KMS-11 (cell line): ENCODE results near the gene TMEM131.

Source experiments
- H2AFZ ChIP-seq: fragments of 200-600 bp; sonication (generic); 2 replicates; pipeline ENCODE4 v1.6.1; 2016; ENCODE audit warnings: antibody characterized with exemption, mixed run types, low read depth
- H3K27ac ChIP-seq: fragments of 200-600 bp; sonication (generic); 2 replicates; pipeline ENCODE4 v1.6.1; 2016; ENCODE audit warnings: mild to moderate bottlenecking, mixed run types
- H3K27me3 ChIP-seq: fragments of 200-600 bp; sonication (generic); 2 replicates; pipeline ENCODE4 v1.6.1; 2017; ENCODE audit warnings: mild to moderate bottlenecking, low read depth, mixed run types, moderate library complexity; ENCODE audit not compliant: insufficient read depth
- H3K36me3 ChIP-seq: fragments of 200-600 bp; sonication (generic); 2 replicates; pipeline ENCODE4 v1.6.1; 2017; ENCODE audit warnings: mild to moderate bottlenecking, mixed run types; ENCODE audit not compliant: insufficient read depth
- H3K4me1 ChIP-seq: fragments of 200-600 bp; sonication (generic); 2 replicates; pipeline ENCODE4 v1.6.1; 2016; ENCODE audit warnings: mild to moderate bottlenecking, low read depth, mixed run types; ENCODE audit not compliant: poor library complexity, severe bottlenecking
- H3K4me2 ChIP-seq: fragments of 200-600 bp; sonication (generic); 2 replicates; pipeline ENCODE4 v1.7.0; 2016; ENCODE audit warnings: mild to moderate bottlenecking, mixed run types
- H3K4me3 ChIP-seq: fragments of 200-600 bp; sonication (generic); IDR thresholded peaks from 2 replicates; pipeline ENCODE4 v1.6.1; 2017; ENCODE audit warnings: low read depth, low read length, mixed read lengths; ENCODE audit not compliant: insufficient read depth
- H3K79me2 ChIP-seq: fragments of 200-600 bp; sonication (generic); 2 replicates; pipeline ENCODE4 v1.6.1; 2016; ENCODE audit warnings: low read depth, mixed run types; ENCODE audit not compliant: insufficient read depth
- H3K9ac ChIP-seq: fragments of 200-600 bp; sonication (generic); 2 replicates; pipeline ENCODE4 v1.6.1; 2016; ENCODE audit warnings: mild to moderate bottlenecking, mixed run types
- H4K20me1 ChIP-seq: fragments of 200-600 bp; sonication (generic); 2 replicates; pipeline ENCODE4 v1.6.1; 2016; ENCODE audit warnings: mild to moderate bottlenecking, mixed run types; ENCODE audit not compliant: insufficient read depth
- TF ChIP-seq, protein P1 (sequence below): fragments of 200-600 bp; sonication (generic); conservative IDR thresholded peaks from 2 replicates; pipeline ENCODE4 v1.6.1; 2017; ENCODE audit warnings: low read depth, mild to moderate bottlenecking, antibody characterized with exemption, low read length, moderate library complexity, mixed read lengths

The TMEM131 gene

DNA sequence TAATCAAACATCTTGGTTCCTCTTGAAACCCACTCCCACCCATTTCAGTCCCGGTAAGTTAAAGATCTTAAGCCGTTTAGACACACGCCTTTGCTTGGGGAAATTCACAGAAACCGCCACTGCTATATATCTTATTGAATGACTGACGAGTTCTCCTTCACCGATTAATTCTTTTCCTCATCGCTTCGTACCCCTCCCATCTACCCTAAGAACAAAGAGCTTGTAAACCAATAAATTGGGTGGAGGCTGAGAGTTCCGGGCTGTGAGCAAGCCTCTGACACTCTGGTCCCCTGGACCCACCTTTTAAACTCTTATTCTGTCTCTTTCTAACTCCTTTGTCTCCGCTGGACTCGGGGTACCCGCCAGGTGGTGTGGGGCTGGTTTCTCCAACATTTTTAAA lies 30.6 kb downstream of the TMEM131 start:
- Histone ChIP-seq H2AFZ (no peak overlapping the region), H3K27ac (no peak overlapping the region), H3K4me1 (peaks cover 25% of the 10 kb centered on the region), H3K4me3 (no peak overlapping the region), H3K27me3 (no peaks in the 10 kb centered on the region), H3K36me3 (no peaks in the 10 kb centered on the region), H3K79me2 (peaks cover 48% of the 10 kb centered on the region; the same call in 1 of the 2 replicates), H3K9ac (no peak overlapping the region), H4K20me1 (no peaks in the 10 kb centered on the region; the same call in 1 of the 2 replicates), H3K4me2 (no peak overlapping the region)
- TF ChIP-seq, protein P1, sequence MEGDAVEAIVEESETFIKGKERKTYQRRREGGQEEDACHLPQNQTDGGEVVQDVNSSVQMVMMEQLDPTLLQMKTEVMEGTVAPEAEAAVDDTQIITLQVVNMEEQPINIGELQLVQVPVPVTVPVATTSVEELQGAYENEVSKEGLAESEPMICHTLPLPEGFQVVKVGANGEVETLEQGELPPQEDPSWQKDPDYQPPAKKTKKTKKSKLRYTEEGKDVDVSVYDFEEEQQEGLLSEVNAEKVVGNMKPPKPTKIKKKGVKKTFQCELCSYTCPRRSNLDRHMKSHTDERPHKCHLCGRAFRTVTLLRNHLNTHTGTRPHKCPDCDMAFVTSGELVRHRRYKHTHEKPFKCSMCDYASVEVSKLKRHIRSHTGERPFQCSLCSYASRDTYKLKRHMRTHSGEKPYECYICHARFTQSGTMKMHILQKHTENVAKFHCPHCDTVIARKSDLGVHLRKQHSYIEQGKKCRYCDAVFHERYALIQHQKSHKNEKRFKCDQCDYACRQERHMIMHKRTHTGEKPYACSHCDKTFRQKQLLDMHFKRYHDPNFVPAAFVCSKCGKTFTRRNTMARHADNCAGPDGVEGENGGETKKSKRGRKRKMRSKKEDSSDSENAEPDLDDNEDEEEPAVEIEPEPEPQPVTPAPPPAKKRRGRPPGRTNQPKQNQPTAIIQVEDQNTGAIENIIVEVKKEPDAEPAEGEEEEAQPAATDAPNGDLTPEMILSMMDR: no peak

DNA sequence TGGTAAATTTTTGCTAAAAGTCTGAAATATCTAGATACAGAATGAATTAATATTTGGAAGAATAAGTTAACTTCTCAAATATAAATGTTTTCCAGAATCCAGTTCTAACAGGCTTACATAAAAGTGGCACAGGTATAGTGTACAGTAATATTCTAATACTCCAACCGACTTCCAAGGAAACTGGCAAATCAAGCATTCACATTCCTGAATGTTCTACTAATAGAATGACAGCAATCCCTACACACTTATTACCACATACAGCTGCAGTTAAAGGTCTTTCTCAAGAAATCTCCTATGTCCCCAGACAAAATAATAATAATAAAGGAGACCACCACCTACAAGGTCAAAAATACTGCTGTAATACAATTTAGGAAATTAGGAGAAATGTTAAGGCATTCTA lies 31.9 kb downstream of the TMEM131 start:
- TF ChIP-seq, protein P1: no peak
- H3K4me2 ChIP-seq: no peak overlapping the region
- H3K9ac ChIP-seq: no peak overlapping the region
- H3K4me3 ChIP-seq: no peak overlapping the region
- no peak overlapping the region for H2AFZ ChIP-seq
- no peaks in the 10 kb centered on the region; the same call in 1 of the 2 replicates for H4K20me1 ChIP-seq
- peaks cover 38% of the 10 kb centered on the region; the same call in 1 of the 2 replicates for H3K79me2 ChIP-seq
- H3K36me3 ChIP-seq: no peaks in the 10 kb centered on the region
- H3K27me3 ChIP-seq: no peaks in the 10 kb centered on the region
- H3K27ac ChIP-seq: no peak overlapping the region
- peaks cover 21% of the 10 kb centered on the region for H3K4me1 ChIP-seq

DNA sequence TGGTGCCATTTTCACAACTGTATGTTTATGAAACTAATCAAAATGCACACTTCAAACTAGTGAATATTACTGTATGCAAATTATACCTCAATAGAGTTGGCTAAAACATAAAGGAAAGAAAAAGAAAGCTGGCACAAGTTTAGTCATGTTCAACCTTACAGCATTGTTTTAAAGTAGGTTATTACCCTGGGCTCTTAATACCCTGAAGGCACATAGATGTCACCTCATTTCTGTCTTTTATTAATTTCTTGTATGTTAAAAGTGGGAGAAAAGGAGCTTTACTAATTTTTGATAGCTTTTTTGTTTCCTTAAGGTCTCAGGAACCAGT lies 32.7 kb downstream of the TMEM131 start:
- no peak overlapping the region for H3K4me3 ChIP-seq
- H3K4me1 ChIP-seq: peaks cover 26% of the 10 kb centered on the region
- H3K36me3 ChIP-seq: no peaks in the 10 kb centered on the region

DNA sequence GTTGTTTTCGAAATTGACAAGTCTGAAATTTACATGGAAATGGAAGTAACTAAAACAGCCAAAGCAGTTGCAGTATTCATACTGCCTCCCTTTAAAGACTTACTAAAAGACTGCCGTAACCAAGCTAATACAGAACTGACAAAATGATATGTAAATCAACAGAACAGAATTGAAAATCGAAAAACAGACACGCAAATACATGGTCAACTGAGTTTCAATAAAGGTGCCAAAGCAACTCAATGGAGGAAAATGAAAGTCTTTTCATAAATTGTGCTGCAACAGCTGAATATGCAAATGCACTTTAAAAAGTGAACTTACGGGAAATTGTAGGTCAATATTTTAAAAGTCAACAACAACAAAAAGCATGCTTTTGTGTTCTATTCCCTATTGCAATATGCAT lies 34.2 kb downstream of the TMEM131 start:
- Histone ChIP-seq H3K4me2 (no peak overlapping the region), H3K9ac (no peak overlapping the region), H3K27ac (no peak overlapping the region), H3K4me1 (peaks cover 42% of the 10 kb centered on the region), H4K20me1 (no peaks in the 10 kb centered on the region), H3K36me3 (no peaks in the 10 kb centered on the region), H3K79me2 (peaks cover 31% of the 10 kb centered on the region; the same call in 1 of the 2 replicates), H2AFZ (no peak overlapping the region), H3K27me3 (no peaks in the 10 kb centered on the region), H3K4me3 (no peak overlapping the region)
- TF ChIP-seq, protein P1: no peak

More for the DNA sequence above, 32.7 kb downstream of the TMEM131 start:
- no peaks in the 10 kb centered on the region for H3K27me3 ChIP-seq
- H4K20me1 ChIP-seq: no peaks in the 10 kb centered on the region
- no peak overlapping the region for H2AFZ ChIP-seq
- H3K9ac ChIP-seq: no peak overlapping the region
- peaks cover 31% of the 10 kb centered on the region; the same call in 1 of the 2 replicates for H3K79me2 ChIP-seq
- TF ChIP-seq, protein P1: no peak
- H3K4me2 ChIP-seq: no peak overlapping the region
- H3K27ac ChIP-seq: no peak overlapping the region
